GM19463 (cell line): ENCODE data around the gene ZDHHC22.

ENCODE experiments used
- ATAC-seq: cut with Tn5 transposase; IDR thresholded peaks from one replicate; pipeline ENCODE4 v1.9.1; 2021; ENCODE audit warnings: mild to moderate bottlenecking, moderate library complexity; ENCODE audit not compliant: unreplicated experiment

Gene ZDHHC22

DNA sequence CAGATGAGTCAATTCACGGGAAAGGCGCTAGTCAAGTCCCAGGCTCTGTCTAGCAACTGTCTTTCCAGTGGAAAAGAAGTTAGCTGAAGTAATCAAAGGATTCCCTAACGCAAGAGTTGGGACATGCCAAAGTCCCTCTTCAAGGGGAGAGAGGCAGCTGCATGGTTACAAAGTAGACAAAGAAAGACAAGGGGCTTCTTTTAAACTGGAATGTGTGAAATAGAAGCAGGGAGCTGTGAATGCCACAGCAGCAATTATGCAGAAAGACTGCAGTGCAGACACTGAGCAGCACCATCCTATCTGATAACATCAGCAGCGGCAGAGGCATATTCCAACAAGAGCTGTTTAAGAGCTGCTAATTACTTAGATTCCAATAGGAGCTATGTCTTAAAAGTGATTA lies 56.1 kb downstream of the ZDHHC22 start:
- no peak for ATAC-seq

DNA sequence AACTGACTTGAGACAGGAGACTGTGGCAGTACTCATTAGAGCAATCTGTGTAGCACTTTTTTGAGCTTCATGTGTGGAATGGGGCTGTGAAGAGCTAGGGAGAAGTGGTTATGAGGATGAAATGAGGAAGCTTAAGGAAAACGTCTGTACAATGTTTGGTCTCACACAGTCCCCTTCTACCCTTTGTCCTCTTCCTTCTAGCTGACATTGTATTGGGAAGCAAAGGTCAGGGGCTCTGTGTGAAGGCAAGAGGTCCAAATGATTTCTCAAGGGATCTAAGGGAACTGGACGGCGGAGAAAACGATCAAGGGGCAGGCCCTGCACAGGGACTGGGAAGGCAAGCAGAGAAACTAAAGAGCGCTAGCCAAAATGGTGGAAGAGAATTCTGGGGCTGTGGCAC lies 56.6 kb downstream of the ZDHHC22 start:
- ATAC-seq: no peak

DNA sequence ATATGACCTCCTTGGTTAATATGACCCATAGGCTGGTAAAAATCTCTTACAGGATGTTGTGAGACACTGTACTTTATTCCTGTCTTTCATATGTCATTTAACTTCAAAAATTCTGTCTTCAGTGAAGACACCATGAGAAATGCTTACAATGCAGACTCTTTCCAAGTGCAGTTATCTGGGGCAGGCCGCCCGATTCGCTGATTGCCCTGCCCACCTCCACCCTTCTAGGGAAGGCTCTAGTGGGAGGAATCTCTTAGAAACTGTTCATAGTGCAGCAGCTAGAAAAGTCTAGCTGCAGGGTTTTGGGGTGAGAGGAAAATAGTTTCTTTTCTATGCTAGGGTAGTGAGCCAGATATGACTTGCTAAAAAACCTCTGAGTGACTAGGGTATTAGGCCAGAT lies 58.5 kb downstream of the ZDHHC22 start:
- ATAC-seq: no peak

DNA sequence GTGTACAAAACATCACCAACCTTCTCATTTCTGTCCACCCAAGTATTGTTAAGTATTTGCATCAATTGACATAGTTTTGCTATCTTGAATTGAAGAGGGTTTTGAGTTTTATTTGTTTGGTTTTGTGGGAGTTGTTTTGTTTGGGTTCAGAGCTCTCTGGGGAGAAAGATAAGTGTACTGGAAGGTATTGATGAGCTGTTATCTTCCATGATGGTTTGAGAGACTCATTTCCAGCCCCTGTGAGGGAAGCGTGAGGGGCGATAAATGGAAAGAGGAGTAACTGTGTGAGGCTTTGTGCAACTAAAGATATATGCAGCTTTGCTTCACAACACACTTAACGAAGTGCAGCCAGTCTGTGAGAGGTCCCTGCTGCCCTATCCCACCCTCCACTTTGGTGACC lies 59.2 kb downstream of the ZDHHC22 start:
- no peak for ATAC-seq
